Measurements from ENCODE around the gene CIT.

GRCh38 chr12:119683816-119684215, 193.3 kb downstream of the CIT start:
- TF ChIP-seq, protein P1, sequence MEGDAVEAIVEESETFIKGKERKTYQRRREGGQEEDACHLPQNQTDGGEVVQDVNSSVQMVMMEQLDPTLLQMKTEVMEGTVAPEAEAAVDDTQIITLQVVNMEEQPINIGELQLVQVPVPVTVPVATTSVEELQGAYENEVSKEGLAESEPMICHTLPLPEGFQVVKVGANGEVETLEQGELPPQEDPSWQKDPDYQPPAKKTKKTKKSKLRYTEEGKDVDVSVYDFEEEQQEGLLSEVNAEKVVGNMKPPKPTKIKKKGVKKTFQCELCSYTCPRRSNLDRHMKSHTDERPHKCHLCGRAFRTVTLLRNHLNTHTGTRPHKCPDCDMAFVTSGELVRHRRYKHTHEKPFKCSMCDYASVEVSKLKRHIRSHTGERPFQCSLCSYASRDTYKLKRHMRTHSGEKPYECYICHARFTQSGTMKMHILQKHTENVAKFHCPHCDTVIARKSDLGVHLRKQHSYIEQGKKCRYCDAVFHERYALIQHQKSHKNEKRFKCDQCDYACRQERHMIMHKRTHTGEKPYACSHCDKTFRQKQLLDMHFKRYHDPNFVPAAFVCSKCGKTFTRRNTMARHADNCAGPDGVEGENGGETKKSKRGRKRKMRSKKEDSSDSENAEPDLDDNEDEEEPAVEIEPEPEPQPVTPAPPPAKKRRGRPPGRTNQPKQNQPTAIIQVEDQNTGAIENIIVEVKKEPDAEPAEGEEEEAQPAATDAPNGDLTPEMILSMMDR (conservative IDR thresholded peaks at IDR 0.05; ENCODE audit: low read length) = no peak
- no peak for TF ChIP-seq EZH2phosphoT487 (IDR thresholded peaks at IDR 0.05; ENCODE audit: borderline replicate concordance)
